G401 (cell line): ENCODE data around the gene SIK3. TPM values are rescaled to one million over a fixed set of nuclear protein-coding genes. Genes with fewer than 3 reads are reported as not detected.
A peak's percentile ranks its signal among the peaks of the same experiment; 100 is the strongest.
"Not testable (repeated sequence)": the region's sequence is repeated elsewhere in the genome, so short reads cannot be mapped to it uniquely, and the experiment has no call there.

ENCODE experiments used
- DNase-seq: peaks from one replicate; pipeline ENCODE4 v3.0.0-alpha.2; 2015; ENCODE audit warnings: low spot score
- in situ Hi-C: cut with HindIII; loops from 2 replicates; pipeline ENCODE4 v1.10.0; 2016; ENCODE audit warnings: low sequenced_read_pairs, mixed read lengths
- total RNA-seq: library from RNA; depleted of rRNA; stranded (reverse); fragments of >200 nt; shearing (Covaris generic); gene quantifications from 2 replicates; pipeline ENCODE4 v1.2.3, GENCODE V29; 2014

The SIK3 gene
- total RNA-seq, 1 experiment from 2014 or later = 8.1 TPM

DNA sequence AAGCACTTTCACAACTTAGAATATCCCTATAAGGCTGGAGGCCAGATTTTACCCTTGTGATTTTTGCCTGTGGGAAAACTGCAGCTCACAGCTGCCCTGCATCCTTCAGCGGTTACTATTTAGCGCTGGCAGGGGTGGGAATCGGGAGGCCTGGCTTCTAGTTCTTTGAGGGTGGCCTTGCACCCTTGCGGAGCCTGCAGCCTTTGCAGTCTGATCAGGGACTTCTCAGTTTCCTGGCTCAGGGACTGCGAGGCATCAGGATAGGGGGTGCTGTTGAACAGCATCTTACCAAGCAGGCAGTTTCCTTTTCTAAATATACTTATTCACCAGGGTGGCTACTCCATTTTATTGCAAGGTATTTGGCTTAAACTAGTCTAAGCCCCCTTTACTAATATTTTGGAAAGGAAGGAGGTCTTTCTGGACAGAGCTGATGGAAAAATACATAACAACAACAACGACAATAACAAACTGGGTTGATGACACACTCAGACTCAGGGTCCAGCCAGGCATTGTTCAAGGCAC lies 257.9 kb downstream of the SIK3 start:
- in situ Hi-C loops = no loop called here
- DNase-seq = peak; percentile 30

DNA sequence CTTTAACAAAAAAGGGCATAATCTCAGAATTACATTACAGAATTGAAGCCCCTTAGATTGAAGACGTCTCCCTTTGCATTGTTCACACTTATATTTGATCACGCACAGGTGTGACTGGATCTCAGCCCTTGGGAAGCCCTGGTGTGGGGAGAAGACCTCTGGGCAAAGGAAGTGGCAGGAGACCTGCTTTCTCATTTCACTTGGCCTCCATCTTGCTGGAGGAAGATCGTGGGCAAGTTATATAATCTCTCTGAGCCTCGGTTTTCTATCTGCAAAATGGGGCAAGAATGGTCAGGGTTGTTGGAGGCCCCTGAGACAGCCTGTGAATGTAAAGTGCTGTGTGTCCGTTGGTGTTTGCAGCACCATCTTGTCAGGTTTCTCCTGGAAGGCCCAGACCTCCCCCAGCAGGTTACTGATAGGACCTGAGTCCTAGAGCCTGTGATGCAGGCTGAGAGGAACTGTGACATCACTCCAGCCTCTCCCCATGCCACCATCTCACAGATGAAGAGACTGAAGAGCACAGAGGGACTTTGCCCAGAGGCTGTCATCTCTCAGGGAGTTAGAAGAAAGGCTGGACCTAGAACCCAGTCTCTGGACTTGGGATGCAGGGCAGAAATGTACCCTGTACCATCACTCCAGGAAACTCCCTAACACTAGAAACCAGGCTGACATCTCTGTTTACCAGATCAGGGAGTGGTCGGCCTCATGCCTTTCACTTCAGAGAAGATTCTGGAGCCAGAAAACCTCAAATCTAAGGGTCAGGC lies 259.7 kb downstream of the SIK3 start:
- DNase-seq = no peak
- in situ Hi-C loops = no loop called here

DNA sequence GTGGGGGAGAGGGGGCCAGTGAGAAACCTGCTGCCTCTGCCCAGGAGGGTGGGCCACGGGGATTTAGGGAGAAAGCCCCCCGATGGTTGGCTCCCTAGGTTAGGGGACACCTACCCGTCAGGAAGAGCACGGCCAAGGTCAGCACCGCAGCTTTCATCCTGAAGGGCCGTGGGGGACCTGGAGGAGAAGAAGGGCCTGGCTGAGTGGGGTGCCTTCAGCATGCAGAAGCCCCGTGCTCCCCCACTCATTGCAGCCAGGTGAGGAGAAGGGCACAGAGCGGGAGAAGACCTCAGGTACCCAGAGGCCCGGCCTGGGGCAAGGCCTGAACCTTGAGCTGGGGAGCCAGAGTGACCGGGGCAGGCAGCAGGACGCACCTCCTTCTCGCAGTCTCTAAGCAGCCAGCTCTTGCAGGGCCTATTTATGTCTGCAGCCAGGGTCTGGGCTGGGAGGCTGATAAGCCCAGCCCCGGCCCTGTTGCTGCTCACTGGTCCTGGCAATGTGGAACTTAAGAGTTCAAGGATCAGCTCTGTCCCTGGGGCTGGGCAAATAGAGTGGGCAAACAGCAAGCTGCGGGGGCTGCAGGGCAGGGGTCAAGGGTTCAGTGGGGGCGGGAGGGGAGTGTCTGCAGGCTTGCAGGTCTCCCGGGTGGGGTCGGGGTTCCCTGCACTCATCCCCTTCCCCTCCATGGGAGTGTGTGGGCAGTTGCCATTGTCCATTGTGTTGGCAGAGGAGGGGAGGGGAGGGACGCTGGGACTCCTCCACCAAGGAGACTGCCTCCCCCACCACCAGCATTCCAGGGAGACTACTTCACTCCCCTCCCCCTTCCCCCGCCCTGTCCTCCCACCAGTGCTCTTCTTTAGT lies 260.8 kb downstream of the SIK3 start, which contains the start of gene APOA1:
Gene APOA1 (minus strand): TSS at position 392 of the 861 bp plus-strand sequence. CDS start 235 bp downstream, at position 157.
- DNase-seq = no peak
- in situ Hi-C loops = no loop called here

DNA sequence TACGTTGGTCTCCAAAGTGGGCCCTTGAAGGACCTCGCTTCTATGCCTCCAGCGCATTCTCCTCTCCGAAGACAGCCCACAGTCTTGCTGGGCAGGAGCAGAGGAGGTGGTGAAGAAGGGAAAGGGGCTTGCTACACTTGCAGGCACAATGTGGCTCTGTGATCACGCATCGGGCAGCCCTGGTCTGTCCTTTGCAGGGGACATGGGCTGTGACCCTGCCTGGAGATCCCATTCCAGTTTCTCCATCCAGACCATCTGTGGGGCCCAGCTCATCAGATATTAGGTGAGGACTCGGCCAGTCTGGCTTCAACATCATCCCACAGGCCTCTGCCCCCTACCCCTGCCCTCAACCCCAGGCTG lies 261.6 kb downstream of the SIK3 start:
- in situ Hi-C loops = no loop called here
- DNase-seq = no peak

DNA sequence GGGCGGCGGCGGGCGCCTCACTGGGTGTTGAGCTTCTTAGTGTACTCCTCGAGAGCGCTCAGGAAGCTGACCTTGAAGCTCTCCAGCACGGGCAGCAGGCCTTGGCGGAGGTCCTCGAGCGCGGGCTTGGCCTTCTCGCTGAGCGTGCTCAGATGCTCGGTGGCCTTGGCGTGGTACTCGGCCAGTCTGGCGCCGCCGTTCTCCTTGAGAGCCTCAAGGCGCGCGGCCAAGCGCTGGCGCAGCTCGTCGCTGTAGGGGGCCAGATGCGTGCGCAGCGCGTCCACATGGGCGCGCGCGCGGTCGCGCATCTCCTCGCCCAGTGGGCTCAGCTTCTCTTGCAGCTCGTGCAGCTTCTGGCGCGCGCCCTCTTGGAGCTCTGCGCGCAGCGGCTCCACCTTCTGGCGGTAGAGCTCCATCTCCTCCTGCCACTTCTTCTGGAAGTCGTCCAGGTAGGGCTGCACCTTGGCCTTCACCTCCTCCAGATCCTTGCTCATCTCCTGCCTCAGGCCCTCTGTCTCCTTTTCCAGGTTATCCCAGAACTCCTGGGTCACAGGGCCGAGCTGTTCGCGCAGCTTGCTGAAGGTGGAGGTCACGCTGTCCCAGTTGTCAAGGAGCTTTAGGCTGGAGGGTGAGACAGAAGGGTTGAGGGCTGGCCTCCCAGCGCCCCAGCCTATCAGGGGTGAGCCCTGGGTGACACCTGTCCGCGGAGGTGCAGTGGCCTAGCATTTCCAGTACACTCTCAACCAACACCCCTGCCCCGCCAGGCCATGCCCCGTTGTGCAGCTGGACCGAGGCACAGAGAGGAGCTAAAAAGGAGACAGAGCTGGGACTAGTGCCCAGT lies 262.2 kb downstream of the SIK3 start:
- peak; percentile 88 for DNase-seq
- in situ Hi-C loops = no loop called here

DNA sequence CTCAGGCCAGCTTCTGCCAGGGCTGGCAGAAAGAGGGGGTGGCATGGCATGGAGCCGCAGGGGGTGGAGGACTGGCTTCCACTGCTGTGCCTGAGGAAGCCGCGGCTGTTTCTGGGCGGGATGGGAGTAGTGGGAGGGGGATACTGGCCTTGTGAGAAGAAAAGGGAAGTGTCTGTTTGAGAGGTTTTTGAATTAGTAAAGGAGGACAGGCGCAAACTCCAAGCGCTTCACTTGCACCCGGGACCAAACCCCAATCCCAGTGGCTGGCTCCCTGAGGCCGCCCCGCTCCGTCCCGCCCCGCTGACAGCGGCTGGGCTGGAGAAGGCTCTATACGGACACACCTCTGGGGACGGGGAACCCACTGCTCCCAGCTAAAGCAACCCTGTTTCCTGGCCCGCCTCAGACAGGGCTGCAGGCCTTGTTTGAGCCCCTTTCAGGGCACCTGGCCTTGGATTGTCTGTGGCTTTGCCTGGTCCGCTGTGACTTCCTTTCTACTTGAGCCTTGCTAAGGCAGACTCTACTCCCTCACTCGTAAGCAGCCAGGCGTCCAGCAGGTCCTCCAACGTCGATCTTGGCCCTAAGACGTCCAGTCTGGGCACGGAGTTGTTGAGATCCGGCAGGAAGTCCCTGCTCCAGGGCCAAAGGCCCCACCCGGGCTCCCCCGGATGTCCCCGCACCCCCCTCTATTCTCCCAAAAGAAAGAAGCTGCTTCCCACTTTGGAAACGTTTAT lies 263.0 kb downstream of the SIK3 start:
- no peak for DNase-seq
- in situ Hi-C loops = no loop called here

DNA sequence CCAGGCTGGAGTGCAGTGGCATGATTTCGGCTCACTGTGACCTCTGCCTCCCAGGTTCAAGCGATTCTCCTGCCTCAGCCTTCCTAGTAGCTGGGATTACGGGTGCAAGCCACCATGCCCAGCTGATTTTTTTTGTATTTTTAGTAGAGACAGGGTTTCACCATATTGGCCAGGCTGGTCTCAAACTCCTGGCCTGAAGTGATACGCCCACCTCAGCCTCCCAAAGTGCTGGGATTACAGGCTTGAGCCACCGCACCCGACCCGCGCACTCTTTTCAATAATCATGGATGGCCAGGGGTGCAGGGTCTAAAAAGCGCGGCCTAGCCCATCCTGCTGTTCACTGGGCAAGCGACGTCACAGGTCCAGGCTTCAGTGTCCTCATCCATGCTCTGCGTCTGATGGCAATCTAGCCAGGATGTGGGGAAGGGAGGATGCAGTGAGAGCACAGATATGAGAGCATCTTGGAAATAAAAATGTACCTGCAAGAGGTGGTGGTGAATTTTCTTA lies 263.6 kb downstream of the SIK3 start:
- DNase-seq, in situ Hi-C loops: not testable (repeated sequence)

DNA sequence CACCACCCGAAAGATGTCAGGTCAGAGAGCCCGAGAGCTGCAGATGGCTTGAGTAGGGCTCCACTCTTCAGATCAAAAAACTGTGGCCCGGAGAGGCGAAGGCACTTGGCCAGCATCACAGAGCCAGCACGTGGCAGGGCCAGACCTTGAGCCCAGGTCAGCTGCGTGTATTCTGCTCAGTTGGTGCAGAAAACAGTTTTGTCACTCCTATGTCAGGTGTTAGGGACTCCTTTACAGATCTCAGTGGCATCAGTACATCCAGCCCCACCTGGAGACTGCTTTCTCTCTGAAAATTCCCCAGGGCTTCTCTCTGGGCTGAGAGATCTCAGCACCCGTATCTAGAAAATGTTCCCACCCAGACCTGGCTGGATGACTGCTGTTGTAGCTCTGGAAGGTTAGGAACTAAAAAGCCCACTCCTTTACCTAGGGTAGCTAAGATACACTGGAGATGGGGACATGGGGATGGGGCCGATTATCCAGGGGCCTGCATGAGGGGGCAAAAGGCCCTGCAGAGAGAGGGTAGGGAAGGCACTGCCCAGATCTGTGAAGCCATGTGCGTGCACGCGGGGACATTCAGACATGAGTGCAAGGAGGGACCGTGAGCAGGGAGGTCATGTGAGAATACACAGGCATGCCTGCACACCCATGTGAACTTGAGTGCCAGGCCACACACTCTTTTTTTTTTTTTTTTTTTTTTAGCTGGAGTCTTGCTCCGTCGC lies 264.3 kb downstream of the SIK3 start:
- in situ Hi-C loops = no loop called here
- DNase-seq = no peak

DNA sequence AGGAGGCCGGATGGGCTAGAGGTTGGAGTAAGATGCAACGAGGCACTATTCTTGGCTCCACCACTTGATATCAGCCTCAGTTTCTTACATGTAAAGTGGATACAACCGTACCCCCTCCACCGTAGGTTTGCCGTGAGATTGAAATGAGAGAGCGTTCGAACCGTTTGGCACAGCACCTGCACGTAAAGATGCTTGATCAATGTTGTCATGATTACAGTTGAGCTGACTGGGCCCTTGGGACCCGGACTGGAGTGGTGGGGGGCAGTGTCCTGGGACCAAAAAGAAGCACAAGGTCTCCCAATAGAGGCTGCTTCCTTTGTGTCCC lies 264.8 kb downstream of the SIK3 start:
- DNase-seq = no peak
- in situ Hi-C loops = no loop called here

DNA sequence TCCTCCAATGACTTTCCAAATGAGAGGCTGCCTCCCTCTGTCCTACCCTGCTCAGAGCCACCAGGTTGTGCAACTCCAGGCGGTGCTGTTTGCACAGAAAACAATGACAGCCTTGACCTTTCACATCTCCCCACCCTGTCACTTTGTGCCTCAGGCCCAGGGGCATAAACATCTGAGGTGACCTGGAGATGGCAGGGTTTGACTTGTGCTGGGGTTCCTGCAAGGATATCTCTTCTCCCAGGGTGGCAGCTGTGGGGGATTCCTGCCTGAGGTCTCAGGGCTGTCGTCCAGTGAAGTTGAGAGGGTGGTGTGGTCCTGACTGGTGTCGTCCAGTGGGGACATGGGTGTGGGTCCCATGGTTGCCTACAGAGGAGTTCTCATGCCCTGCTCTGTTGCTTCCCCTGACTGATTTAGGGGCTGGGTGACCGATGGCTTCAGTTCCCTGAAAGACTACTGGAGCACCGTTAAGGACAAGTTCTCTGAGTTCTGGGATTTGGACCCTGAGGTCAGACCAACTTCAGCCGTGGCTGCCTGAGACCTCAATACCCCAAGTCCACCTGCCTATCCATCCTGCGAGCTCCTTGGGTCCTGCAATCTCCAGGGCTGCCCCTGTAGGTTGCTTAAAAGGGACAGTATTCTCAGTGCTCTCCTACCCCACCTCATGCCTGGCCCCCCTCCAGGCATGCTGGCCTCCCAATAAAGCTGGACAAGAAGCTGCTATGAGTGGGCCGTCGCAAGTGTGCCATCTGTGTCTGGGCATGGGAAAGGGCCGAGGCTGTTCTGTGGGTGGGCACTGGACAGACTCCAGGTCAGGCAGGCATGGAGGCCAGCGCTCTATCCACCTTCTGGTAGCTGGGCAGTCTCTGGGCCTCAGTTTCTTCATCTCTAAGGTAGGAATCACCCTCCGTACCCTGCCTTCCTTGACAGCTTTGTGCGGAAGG lies 265.6 kb downstream of the SIK3 start:
- in situ Hi-C loops = no loop called here
- no peak for DNase-seq

DNA sequence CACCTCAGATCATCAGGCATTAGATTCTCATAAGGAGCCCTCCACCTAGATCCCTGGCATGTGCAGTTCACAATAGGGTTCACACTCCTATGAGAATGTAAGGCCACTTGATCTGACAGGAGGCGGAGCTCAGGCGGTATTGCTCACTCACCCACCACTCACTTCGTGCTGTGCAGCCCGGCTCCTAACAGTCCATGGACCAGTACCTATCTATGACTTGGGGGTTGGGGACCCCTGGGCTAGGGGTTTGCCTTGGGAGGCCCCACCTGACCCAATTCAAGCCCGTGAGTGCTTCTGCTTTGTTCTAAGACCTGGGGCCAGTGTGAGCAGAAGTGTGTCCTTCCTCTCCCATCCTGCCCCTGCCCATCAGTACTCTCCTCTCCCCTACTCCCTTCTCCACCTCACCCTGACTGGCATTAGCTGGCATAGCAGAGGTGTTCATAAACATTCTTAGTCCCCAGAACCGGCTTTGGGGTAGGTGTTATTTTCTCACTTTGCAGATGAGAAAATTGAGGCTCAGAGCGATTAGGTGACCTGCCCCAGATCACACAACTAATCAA lies 266.4 kb downstream of the SIK3 start:
- no peak for DNase-seq
- in situ Hi-C loops = no loop called here

DNA sequence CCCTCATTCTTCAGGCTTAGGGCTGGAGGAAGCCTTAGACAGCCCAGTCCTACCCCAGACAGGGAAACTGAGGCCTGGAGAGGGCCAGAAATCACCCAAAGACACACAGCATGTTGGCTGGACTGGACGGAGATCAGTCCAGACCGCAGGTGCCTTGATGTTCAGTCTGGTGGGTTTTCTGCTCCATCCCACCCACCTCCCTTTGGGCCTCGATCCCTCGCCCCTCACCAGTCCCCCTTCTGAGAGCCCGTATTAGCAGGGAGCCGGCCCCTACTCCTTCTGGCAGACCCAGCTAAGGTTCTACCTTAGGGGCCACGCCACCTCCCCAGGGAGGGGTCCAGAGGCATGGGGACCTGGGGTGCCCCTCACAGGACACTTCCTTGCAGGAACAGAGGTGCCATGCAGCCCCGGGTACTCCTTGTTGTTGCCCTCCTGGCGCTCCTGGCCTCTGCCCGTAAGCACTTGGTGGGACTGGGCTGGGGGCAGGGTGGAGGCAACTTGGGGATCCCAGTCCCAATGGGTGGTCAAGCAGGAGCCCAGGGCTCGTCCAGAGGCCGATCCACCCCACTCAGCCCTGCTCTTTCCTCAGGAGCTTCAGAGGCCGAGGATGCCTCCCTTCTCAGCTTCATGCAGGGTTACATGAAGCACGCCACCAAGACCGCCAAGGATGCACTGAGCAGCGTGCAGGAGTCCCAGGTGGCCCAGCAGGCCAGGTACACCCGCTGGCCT lies 267.9 kb downstream of the SIK3 start:
- no peak for DNase-seq

DNA sequence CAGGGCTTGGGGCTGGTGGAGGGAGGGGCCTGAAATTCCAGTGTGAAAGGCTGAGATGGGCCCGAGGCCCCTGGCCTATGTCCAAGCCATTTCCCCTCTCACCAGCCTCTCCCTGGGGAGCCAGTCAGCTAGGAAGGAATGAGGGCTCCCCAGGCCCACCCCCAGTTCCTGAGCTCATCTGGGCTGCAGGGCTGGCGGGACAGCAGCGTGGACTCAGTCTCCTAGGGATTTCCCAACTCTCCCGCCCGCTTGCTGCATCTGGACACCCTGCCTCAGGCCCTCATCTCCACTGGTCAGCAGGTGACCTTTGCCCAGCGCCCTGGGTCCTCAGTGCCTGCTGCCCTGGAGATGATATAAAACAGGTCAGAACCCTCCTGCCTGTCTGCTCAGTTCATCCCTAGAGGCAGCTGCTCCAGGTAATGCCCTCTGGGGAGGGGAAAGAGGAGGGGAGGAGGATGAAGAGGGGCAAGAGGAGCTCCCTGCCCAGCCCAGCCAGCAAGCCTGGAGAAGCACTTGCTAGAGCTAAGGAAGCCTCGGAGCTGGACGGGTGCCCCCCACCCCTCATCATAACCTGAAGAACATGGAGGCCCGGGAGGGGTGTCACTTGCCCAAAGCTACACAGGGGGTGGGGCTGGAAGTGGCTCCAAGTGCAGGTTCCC lies 268.6 kb downstream of the SIK3 start, which contains the start of gene APOC3:
Gene APOC3 (plus strand): TSS at position 383 of the 659 bp plus-strand sequence. CDS start 676 bp downstream, outside the sequence.
- no peak for DNase-seq
- in situ Hi-C loops = no loop called here

More for the DNA sequence above, 267.9 kb downstream of the SIK3 start:
- in situ Hi-C loops = no loop called here

DNA sequence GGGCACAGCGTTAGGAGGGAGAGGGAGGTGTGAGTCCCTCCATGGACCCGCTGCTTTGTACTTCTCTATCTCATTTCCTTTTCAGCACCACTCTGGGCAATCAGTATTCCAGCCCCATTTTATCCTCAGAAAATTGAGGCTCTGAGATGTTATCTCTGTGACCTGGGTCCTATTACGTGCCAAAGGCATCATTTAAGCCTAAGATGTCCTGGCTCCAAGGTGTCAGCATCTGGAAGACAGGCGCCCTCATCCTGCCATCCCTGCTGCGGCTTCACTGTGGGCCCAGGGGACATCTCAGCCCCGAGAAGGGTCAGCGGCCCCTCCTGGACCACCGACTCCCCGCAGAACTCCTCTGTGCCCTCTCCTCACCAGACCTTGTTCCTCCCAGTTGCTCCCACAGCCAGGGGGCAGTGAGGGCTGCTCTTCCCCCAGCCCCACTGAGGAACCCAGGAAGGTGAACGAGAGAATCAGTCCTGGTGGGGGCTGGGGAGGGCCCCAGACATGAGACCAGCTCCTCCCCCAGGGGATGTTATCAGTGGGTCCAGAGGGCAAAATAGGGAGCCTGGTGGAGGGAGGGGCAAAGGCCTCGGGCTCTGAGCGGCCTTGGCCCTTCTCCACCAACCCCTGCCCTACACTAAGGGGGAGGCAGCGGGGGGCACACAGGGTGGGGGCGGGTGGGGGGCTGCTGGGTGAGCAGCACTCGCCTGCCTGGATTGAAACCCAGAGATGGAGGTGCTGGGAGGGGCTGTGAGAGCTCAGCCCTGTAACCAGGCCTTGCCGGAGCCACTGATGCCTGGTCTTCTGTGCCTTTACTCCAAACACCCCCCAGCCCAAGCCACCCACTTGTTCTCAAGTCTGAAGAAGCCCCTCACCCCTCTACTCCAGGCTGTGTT lies 269.4 kb downstream of the SIK3 start:
- no peak for DNase-seq
- in situ Hi-C loops = no loop called here

DNA sequence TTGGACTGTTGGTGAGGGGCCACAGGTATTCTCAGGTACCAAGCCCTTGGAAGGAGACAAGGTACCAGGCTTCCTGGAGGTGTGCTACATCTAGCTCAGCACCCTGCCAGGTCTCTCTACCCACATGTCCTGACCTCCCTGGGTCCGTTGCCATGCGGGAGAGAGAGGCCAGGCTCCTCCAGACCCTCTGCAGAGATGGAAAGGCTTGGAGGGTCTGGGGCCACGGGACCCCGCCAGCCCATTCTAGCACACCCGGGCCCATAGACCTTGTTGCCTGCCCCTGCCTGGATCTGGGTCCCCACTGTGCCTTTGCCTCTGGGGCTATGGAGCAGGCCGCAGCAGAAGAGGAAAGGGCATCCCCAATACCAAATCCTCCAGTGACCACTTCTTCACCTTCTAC lies 270.8 kb downstream of the SIK3 start:
- in situ Hi-C loops = no loop called here
- DNase-seq = no peak
